ENCODE measurements around the gene GCC1.

Gene GCC1

DNA sequence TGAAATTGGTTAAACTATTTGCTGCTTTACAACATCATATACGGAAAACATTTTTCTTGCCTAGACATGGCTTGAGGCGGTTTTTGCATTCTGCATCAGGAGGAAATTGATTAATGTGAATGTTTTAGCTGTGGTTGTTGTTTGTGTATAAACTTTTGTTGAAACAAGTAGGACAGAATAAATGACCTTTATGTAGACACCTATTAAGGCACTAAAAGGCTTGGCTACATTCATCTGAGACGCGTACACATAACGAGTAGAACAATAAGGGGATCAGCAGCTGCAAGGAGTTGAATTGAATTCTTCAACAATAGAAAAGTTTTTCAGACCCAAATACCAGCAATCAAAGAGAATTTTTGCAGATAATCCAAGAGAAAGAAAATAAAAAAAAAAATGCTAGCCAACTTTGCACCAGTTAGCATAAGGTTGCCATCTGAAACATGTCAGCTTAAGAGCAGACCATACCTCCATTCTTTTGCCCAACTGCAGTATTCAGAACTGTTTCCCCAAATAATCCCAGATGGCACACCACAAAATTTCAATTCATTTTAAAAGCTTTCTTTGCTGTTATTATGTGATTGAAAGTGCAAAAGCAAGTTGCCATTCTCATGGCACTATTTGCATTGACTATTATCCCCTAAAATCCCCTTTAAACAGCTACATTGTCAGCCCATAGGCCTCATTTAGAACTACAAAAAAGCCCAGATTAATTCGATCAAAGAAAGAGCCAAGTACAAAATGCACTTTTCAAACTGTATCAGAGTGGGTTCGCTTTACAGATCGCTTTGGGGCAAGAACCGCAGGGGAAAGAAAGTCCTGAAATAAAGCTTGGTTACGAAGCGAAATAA is 49.6 kb downstream of the GCC1 start:
- DNase-seq, result no peak

DNA sequence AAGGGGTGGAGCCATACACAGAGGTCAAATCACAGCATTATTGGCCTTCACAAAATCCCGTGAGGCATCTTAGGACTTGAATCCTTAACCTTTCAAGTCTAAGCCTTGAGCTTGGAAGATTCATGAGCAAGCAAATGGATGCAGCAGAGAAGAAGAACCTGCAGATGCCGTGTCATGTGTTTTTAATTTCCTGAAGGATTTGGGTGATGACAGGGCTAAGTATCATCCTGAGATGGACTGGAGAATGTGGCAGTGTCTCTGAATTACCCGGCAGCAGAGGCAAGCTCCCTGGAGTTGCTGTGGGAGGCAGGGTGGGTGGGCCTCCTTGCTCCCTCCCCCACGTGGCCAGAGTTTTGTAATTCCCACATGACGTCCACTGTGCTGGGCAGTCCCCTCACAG is 50.8 kb downstream of the GCC1 start:
- no peak for DNase-seq

DNA sequence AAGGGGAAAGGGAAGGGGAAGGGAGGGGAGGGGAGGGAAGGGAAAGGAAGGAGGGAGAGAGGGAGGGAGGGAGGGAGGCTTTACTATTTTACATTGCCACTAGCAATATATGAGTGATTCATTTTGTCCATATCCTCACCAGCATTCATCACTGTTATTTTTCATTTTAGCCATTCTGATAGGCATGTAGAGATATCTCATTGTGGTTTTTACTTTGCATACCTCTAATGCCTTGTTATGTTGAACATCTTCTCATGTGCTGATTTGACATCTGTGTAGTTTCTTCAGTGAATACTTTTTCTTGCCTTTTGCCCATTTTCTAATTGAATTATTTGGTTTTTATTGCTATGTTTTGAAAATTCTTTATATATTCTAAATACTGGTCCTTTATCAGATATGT is 52.7 kb downstream of the GCC1 start:
- DNase-seq, result no peak

DNA sequence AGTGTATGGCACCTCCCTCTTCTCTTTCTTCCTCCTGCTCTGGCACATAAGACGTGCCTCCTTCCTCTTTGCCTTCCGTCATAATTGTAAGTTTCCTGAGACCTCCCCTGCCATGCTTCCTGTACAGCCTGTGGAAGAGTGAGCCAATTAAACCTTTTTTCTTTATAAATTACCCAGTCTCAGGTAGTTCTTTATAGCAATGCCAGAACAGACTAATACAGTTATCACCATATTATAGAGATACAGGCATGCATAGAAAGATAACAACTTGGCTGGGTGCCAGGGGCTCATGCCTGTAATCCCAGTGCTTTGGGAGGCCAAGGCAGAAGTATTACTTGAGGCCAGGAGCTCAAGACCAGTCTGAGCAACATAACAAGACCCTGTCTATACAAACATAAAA is 53.2 kb downstream of the GCC1 start:
- no peak for DNase-seq
